ENCODE results near the gene RPP14.

The RPP14 gene

GRCh38 chr3:58342676-58343075, 36.6 kb downstream of the RPP14 start:
- POLR2A ChIA-PET: interaction anchor here (0.6 kb wide), 1 partner anchor 530 kb away, joined by 7 read pairs; no protein-coding TSS in a partner anchor
- 100% methylated on average over 3 of the region's 5 CpGs for WGBS (ENCODE audit: insufficient coverage)
- CTCF ChIA-PET: interaction anchor here (1.3 to 1.9 kb wide), 2 partner anchors 9 to 73 kb away, joined by 3 to 5 read pairs; no protein-coding TSS in a partner anchor
- H3K27ac ChIP-seq (ENCODE audit: insufficient read depth in 1 of 2, low read depth in 1 of 2, low read length in 2 of 2, poor library complexity in 1 of 2, severe bottlenecking in 2 of 2): no peak overlapping the region
- no peak for DNase-seq
- H3K4me1 ChIP-seq (ENCODE audit: control extremely low read depth in 1 of 4, control insufficient read depth in 4 of 4, insufficient read depth in 4 of 4, low read length in 3 of 4): peaks cover 0 to 24% (median 0%) of the 10 kb centered on the region in 4 experiments
- H3K27me3 ChIP-seq (replicated peaks in 2 of 5; ENCODE audit: control insufficient read depth in 4 of 5, insufficient read depth in 5 of 5, low read length in 4 of 5): no peaks in the 10 kb centered on the region
- H3K4me3 ChIP-seq (ENCODE audit: control insufficient read depth in 1 of 7, extremely low read depth in 1 of 7, insufficient read depth in 4 of 7, low read depth in 2 of 7, low read length in 6 of 7): no peak overlapping the region
- peaks cover 4 to 47% (median 8%) of the 10 kb centered on the region in 4 experiments for H3K36me3 ChIP-seq (ENCODE audit: control insufficient read depth in 4 of 4, insufficient read depth in 4 of 4, low read length in 3 of 4)
- no peaks in the 10 kb centered on the region for H3K9me3 ChIP-seq (ENCODE audit: control extremely low read depth in 1 of 5, control insufficient read depth in 4 of 5, insufficient read depth in 2 of 5, low read depth in 1 of 5, low read length in 4 of 5)

GRCh38 chr3:58345457-58345856, 39.4 kb downstream of the RPP14 start:
- peaks cover 3 to 46% (median 6%) of the 10 kb centered on the region in 4 experiments for H3K36me3 ChIP-seq (ENCODE audit: control insufficient read depth in 4 of 4, insufficient read depth in 4 of 4, low read length in 3 of 4)
- peaks cover 9 to 49% (median 14%) of the 10 kb centered on the region in 4 experiments for H3K4me1 ChIP-seq (ENCODE audit: control extremely low read depth in 1 of 4, control insufficient read depth in 4 of 4, insufficient read depth in 4 of 4, low read length in 3 of 4)
- DNase-seq: no peak
- no peaks in the 10 kb centered on the region for H3K27me3 ChIP-seq (replicated peaks in 2 of 5; ENCODE audit: control insufficient read depth in 4 of 5, insufficient read depth in 5 of 5, low read length in 4 of 5)
- no peak overlapping the region for H3K27ac ChIP-seq (ENCODE audit: insufficient read depth in 1 of 2, low read depth in 1 of 2, low read length in 2 of 2, poor library complexity in 1 of 2, severe bottlenecking in 2 of 2)
- ChIA-PET POLR2A (interaction anchor here (0.6 kb wide), 1 partner anchor 64 kb away, joined by 6 read pairs; no protein-coding TSS in a partner anchor), CTCF (interaction anchor here (1.3 to 2.5 kb wide), 3 partner anchors 10 to 24 kb away, joined by 3 to 9 read pairs (median 7); no protein-coding TSS in a partner anchor)
- H3K9me3 ChIP-seq (ENCODE audit: control extremely low read depth in 1 of 5, control insufficient read depth in 4 of 5, insufficient read depth in 2 of 5, low read depth in 1 of 5, low read length in 4 of 5): no peaks in the 10 kb centered on the region
- WGBS (ENCODE audit: insufficient coverage): 100% methylated on average over 1 of the region's 4 CpGs
- no peak overlapping the region for H3K4me3 ChIP-seq (ENCODE audit: control insufficient read depth in 1 of 7, extremely low read depth in 1 of 7, insufficient read depth in 4 of 7, low read depth in 2 of 7, low read length in 6 of 7)

- Histone ChIP-seq H3K27ac (ENCODE audit: insufficient read depth in 1 of 2, low read depth in 1 of 2, low read length in 2 of 2, poor library complexity in 1 of 2, severe bottlenecking in 2 of 2) (no peak overlapping the region), H3K9me3 (ENCODE audit: control extremely low read depth in 1 of 5, control insufficient read depth in 4 of 5, insufficient read depth in 2 of 5, low read depth in 1 of 5, low read length in 4 of 5) (no peaks in the 10 kb centered on the region), H3K36me3 (ENCODE audit: control insufficient read depth in 4 of 4, insufficient read depth in 4 of 4, low read length in 3 of 4) (peaks cover 3 to 38% (median 5%) of the 10 kb centered on the region in 4 experiments), H3K27me3 (replicated peaks in 2 of 5; ENCODE audit: control insufficient read depth in 4 of 5, insufficient read depth in 5 of 5, low read length in 4 of 5) (no peaks in the 10 kb centered on the region), H3K4me1 (ENCODE audit: control extremely low read depth in 1 of 4, control insufficient read depth in 4 of 4, insufficient read depth in 4 of 4, low read length in 3 of 4) (peaks cover 15 to 49% (median 22%) of the 10 kb centered on the region in 4 experiments), H3K4me3 (ENCODE audit: control insufficient read depth in 1 of 7, extremely low read depth in 1 of 7, insufficient read depth in 4 of 7, low read depth in 2 of 7, low read length in 6 of 7) (no peak overlapping the region)
- ChIA-PET CTCF (interaction anchor here (1.0 to 2.5 kb wide), 4 partner anchors 11 to 188 kb away, joined by 3 to 7 read pairs (median 4); partner anchors contain the start of genes HTD2 and RPP14), POLR2A (no interaction called here)
- WGBS (ENCODE audit: insufficient coverage): 96% methylated on average over 2 of the region's 2 CpGs
- DNase-seq: no peak
Measured at GRCh38 chr3:58346368-58346767, 40.3 kb downstream of the RPP14 start.

- peaks cover under 1 to 28% (median 3%) of the 10 kb centered on the region in 4 experiments for H3K36me3 ChIP-seq (ENCODE audit: control insufficient read depth in 4 of 4, insufficient read depth in 4 of 4, low read length in 3 of 4)
- no peak for DNase-seq
- H3K9me3 ChIP-seq (ENCODE audit: control extremely low read depth in 1 of 5, control insufficient read depth in 4 of 5, insufficient read depth in 2 of 5, low read depth in 1 of 5, low read length in 4 of 5): no peaks in the 10 kb centered on the region
- CTCF ChIA-PET: interaction anchor here (1.1 to 2.5 kb wide), 4 partner anchors 11 to 61 kb away, joined by 3 to 7 read pairs (median 4); partner anchors contain the start of genes HTD2 and RPP14
- H3K4me3 ChIP-seq (ENCODE audit: control insufficient read depth in 1 of 7, extremely low read depth in 1 of 7, insufficient read depth in 4 of 7, low read depth in 2 of 7, low read length in 6 of 7): no peak overlapping the region
- no peaks in the 10 kb centered on the region for H3K27me3 ChIP-seq (replicated peaks in 2 of 5; ENCODE audit: control insufficient read depth in 4 of 5, insufficient read depth in 5 of 5, low read length in 4 of 5)
- peaks cover 15 to 64% (median 32%) of the 10 kb centered on the region in 4 experiments for H3K4me1 ChIP-seq (ENCODE audit: control extremely low read depth in 1 of 4, control insufficient read depth in 4 of 4, insufficient read depth in 4 of 4, low read length in 3 of 4)
- WGBS (ENCODE audit: insufficient coverage): 95% methylated on average over 4 of the region's 7 CpGs
- POLR2A ChIA-PET: interaction anchor here (0.9 kb wide), 1 partner anchor 9 kb away, joined by 10 read pairs; no protein-coding TSS in a partner anchor
- H3K27ac ChIP-seq (ENCODE audit: insufficient read depth in 1 of 2, low read depth in 1 of 2, low read length in 2 of 2, poor library complexity in 1 of 2, severe bottlenecking in 2 of 2): no peak overlapping the region
Measured at GRCh38 chr3:58347984-58348383, 41.9 kb downstream of the RPP14 start.

GRCh38 chr3:58349792-58350626, 44.0 kb downstream of the RPP14 start:
- Histone ChIP-seq H3K27me3 (replicated peaks in 2 of 5; ENCODE audit: control insufficient read depth in 4 of 5, insufficient read depth in 5 of 5, low read length in 4 of 5) (no peaks in the 10 kb centered on the region), H3K27ac (ENCODE audit: insufficient read depth in 1 of 2, low read depth in 1 of 2, low read length in 2 of 2, poor library complexity in 1 of 2, severe bottlenecking in 2 of 2) (peak overlapping the region in 1 of 2 experiments; percentile 25), H3K36me3 (ENCODE audit: control insufficient read depth in 4 of 4, insufficient read depth in 4 of 4, low read length in 3 of 4) (peaks cover 0 to 10% (median 0%) of the 10 kb centered on the region in 4 experiments), H3K4me3 (ENCODE audit: control insufficient read depth in 1 of 7, extremely low read depth in 1 of 7, insufficient read depth in 4 of 7, low read depth in 2 of 7, low read length in 6 of 7) (peak overlapping the region in 2 of 7 experiments; percentile 5 to 33), H3K4me1 (ENCODE audit: control extremely low read depth in 1 of 4, control insufficient read depth in 4 of 4, insufficient read depth in 4 of 4, low read length in 3 of 4) (peaks cover 24 to 71% (median 50%) of the 10 kb centered on the region in 4 experiments), H3K9me3 (ENCODE audit: control extremely low read depth in 1 of 5, control insufficient read depth in 4 of 5, insufficient read depth in 2 of 5, low read depth in 1 of 5, low read length in 4 of 5) (no peaks in the 10 kb centered on the region)
- CTCF ChIA-PET: interaction anchor here (0.8 to 5.6 kb wide), 17 partner anchors 9 to 277 kb away, joined by 3 to 37 read pairs (median 4); partner anchors contain the start of genes HTD2, KCTD6, PXK and RPP14
- WGBS (ENCODE audit: insufficient coverage): 40% methylated on average over 1 of the region's 7 CpGs
- POLR2A ChIA-PET: interaction anchor here (0.6 to 1.1 kb wide), 3 partner anchors 15 to 17 kb away, joined by 3 to 6 read pairs (median 3); partner anchors contain the start of gene PXK
- peak in 1 of 3 donors; percentile 29 for DNase-seq

- Histone ChIP-seq H3K4me1 (ENCODE audit: control extremely low read depth in 1 of 4, control insufficient read depth in 4 of 4, insufficient read depth in 4 of 4, low read length in 3 of 4) (peaks cover 30 to 77% (median 56%) of the 10 kb centered on the region in 4 experiments), H3K9me3 (ENCODE audit: control extremely low read depth in 1 of 5, control insufficient read depth in 4 of 5, insufficient read depth in 2 of 5, low read depth in 1 of 5, low read length in 4 of 5) (no peaks in the 10 kb centered on the region), H3K27ac (ENCODE audit: insufficient read depth in 1 of 2, low read depth in 1 of 2, low read length in 2 of 2, poor library complexity in 1 of 2, severe bottlenecking in 2 of 2) (peak overlapping the region in 1 of 2 experiments; percentile 25), H3K27me3 (replicated peaks in 2 of 5; ENCODE audit: control insufficient read depth in 4 of 5, insufficient read depth in 5 of 5, low read length in 4 of 5) (no peaks in the 10 kb centered on the region), H3K36me3 (ENCODE audit: control insufficient read depth in 4 of 4, insufficient read depth in 4 of 4, low read length in 3 of 4) (peaks cover 0 to 9% (median 0%) of the 10 kb centered on the region in 4 experiments), H3K4me3 (ENCODE audit: control insufficient read depth in 1 of 7, extremely low read depth in 1 of 7, insufficient read depth in 4 of 7, low read depth in 2 of 7, low read length in 6 of 7) (peak overlapping the region in 2 of 7 experiments; percentile 5 to 33)
- CTCF ChIA-PET: interaction anchor here (0.7 to 5.6 kb wide), 15 partner anchors 9 to 276 kb away, joined by 3 to 37 read pairs (median 5); partner anchors contain the start of genes HTD2, KCTD6, PXK and RPP14
- peak in 2 of 3 donors; percentile 78 to 81 for DNase-seq
- POLR2A ChIA-PET: interaction anchor here (0.6 to 1.1 kb wide), 3 partner anchors 14 to 17 kb away, joined by 3 to 6 read pairs (median 3); partner anchors contain the start of gene PXK
- no CpG with 5 or more reads among the region's 2 CpGs for WGBS (ENCODE audit: insufficient coverage)
Measured at GRCh38 chr3:58350627-58351013, 44.6 kb downstream of the RPP14 start.

Measured in common myeloid progenitor, CD34-positive (primary cell).